NCI-H510A treated with DMSO at 0.1 percent for 48 hours (cell line): Measurements from ENCODE around the gene R3HDM2.
"Not testable (repeated sequence)": the region's sequence is repeated elsewhere in the genome, so short reads cannot be mapped to it uniquely, and the experiment has no call there.

Experiments used
- DNase-seq: peaks from one replicate; lab custom pipeline; 2025; lab: John Stamatoyannopoulos, UW

Gene R3HDM2

GRCh38 chr12:57426948-57427347, 3.9 kb downstream of the R3HDM2 start:
- DNase-seq, result not testable (repeated sequence)

GRCh38 chr12:57420482-57420881, 10.4 kb downstream of the R3HDM2 start:
- no peak for DNase-seq

GRCh38 chr12:57419495-57419894, 11.3 kb downstream of the R3HDM2 start:
- no peak for DNase-seq

- DNase-seq, result no peak
These were observed 12.6 kb downstream of the R3HDM2 start for GRCh38 chr12:57418255-57418654.

- DNase-seq, result no peak
These were observed 14.5 kb downstream of the R3HDM2 start for GRCh38 chr12:57416039-57416996.

- no peak for DNase-seq
These were observed 15.8 kb downstream of the R3HDM2 start for GRCh38 chr12:57415088-57415487.

- not testable (repeated sequence) for DNase-seq
These were observed 16.7 kb downstream of the R3HDM2 start for GRCh38 chr12:57414160-57414559.

- DNase-seq, result no peak
These were observed 20.3 kb downstream of the R3HDM2 start for GRCh38 chr12:57410534-57410933.

GRCh38 chr12:57404966-57405640, 25.7 kb downstream of the R3HDM2 start:
- no peak for DNase-seq

GRCh38 chr12:57402156-57402555, 28.7 kb downstream of the R3HDM2 start:
- DNase-seq, result not testable (repeated sequence)

- no peak for DNase-seq
These were observed 29.7 kb downstream of the R3HDM2 start for GRCh38 chr12:57401165-57401564.

GRCh38 chr12:57399718-57400463, 31.0 kb downstream of the R3HDM2 start:
- DNase-seq, result not testable (repeated sequence)

- DNase-seq, result no peak
These were observed 33.4 kb downstream of the R3HDM2 start for GRCh38 chr12:57397441-57397840.

GRCh38 chr12:57395121-57395520, 35.7 kb downstream of the R3HDM2 start:
- no peak for DNase-seq

GRCh38 chr12:57390174-57390573, 40.7 kb downstream of the R3HDM2 start:
- DNase-seq, result no peak

- no peak for DNase-seq
These were observed 41.8 kb downstream of the R3HDM2 start for GRCh38 chr12:57389033-57389432.

GRCh38 chr12:57388425-57388824, 42.4 kb downstream of the R3HDM2 start:
- no peak for DNase-seq

- no peak for DNase-seq
These were observed 44.6 kb downstream of the R3HDM2 start for GRCh38 chr12:57386187-57386720.

- no peak for DNase-seq
These were observed 45.3 kb downstream of the R3HDM2 start for GRCh38 chr12:57385586-57385985.

- no peak for DNase-seq
These were observed 46.4 kb downstream of the R3HDM2 start for GRCh38 chr12:57384478-57384877.

GRCh38 chr12:57381693-57382220, 49.1 kb downstream of the R3HDM2 start:
- no peak for DNase-seq

- no peak for DNase-seq
These were observed 50.5 kb downstream of the R3HDM2 start for GRCh38 chr12:57380300-57380699.
